Measurements from ENCODE around the gene SGIP1.

GRCh38 chr1:66745451-66745850, 211.5 kb downstream of the SGIP1 start:
- TF ChIP-seq, protein P1, sequence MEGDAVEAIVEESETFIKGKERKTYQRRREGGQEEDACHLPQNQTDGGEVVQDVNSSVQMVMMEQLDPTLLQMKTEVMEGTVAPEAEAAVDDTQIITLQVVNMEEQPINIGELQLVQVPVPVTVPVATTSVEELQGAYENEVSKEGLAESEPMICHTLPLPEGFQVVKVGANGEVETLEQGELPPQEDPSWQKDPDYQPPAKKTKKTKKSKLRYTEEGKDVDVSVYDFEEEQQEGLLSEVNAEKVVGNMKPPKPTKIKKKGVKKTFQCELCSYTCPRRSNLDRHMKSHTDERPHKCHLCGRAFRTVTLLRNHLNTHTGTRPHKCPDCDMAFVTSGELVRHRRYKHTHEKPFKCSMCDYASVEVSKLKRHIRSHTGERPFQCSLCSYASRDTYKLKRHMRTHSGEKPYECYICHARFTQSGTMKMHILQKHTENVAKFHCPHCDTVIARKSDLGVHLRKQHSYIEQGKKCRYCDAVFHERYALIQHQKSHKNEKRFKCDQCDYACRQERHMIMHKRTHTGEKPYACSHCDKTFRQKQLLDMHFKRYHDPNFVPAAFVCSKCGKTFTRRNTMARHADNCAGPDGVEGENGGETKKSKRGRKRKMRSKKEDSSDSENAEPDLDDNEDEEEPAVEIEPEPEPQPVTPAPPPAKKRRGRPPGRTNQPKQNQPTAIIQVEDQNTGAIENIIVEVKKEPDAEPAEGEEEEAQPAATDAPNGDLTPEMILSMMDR (IDR thresholded peaks at IDR 0.05): no peak
- no peak for TF ChIP-seq EP300 (IDR thresholded peaks at IDR 0.05)
